Activated CD4-positive, alpha-beta memory T cell treated with anti-CD3 and anti-CD28 coated beads, Interleukin-2, amount 10 ng/mL, durations not matched to agents 7 days and 5 days (primary cell): Measurements from ENCODE around the gene STARD13. TPM values are rescaled to one million over a fixed set of nuclear protein-coding genes. Genes with fewer than 3 reads are reported as not detected.
"Not testable (repeated sequence)": the region's sequence is repeated elsewhere in the genome, so short reads cannot be mapped to it uniquely, and the experiment has no call there.

ENCODE experiments used
- CTCF ChIA-PET: fragments of 350-600 bp; sonication (Branson Sonifier 250); formaldehyde crosslinking; loops from one replicate; lab custom pipeline; 2021; ENCODE audit warnings: antibody characterized with exemption, inconsistent platforms; lab: Charles Lee
- POLR2A ChIA-PET: fragments of 350-600 bp; sonication (Branson Sonifier 250); formaldehyde crosslinking; loops from one replicate; lab custom pipeline; 2021; ENCODE audit warnings: antibody characterized with exemption; lab: Charles Lee
- DNase-seq: peaks from one replicate; pipeline ENCODE4 v3.0.0-alpha.2; 2020
- H3K27ac Mint-ChIP-seq: one replicate; pipeline ENCODE4 v1.8.0; 2021; ENCODE audit warnings: mild to moderate bottlenecking, mixed read lengths
- H3K27me3 Mint-ChIP-seq: one replicate; pipeline ENCODE4 v1.8.0; 2021; ENCODE audit warnings: mixed read lengths
- H3K36me3 Mint-ChIP-seq: one replicate; pipeline ENCODE4 v1.8.0; 2021; ENCODE audit warnings: low read depth, mixed read lengths
- H3K4me1 Mint-ChIP-seq: one replicate; pipeline ENCODE4 v1.8.0; 2021; ENCODE audit warnings: mixed read lengths
- H3K4me3 Mint-ChIP-seq: one replicate; pipeline ENCODE4 v1.8.0; 2021; ENCODE audit warnings: mild to moderate bottlenecking, mixed read lengths
- H3K9me3 Mint-ChIP-seq: one replicate; pipeline ENCODE4 v1.8.0; 2021; ENCODE audit warnings: mixed read lengths
- total RNA-seq, 2 experiments: library from RNA; stranded (reverse); gene quantifications; one replicate each; pipeline ENCODE4 v1.2.3, GENCODE V29; 2021

STARD13 gene
- total RNA-seq, 2 experiments from 2014 or later, result 0.15 to 0.20 TPM

- DNase-seq, result no peak
- POLR2A ChIA-PET, result no interaction called here
- Mint-ChIP-seq H3K27ac (no peak overlapping the region), H3K27me3 (peaks cover 17% of the 10 kb centered on the region), H3K9me3 (no peaks in the 10 kb centered on the region), H3K36me3 (no peaks in the 10 kb centered on the region), H3K4me1 (no peaks in the 10 kb centered on the region), H3K4me3 (no peak overlapping the region)
- CTCF ChIA-PET, result no interaction called here
Measured at GRCh38 chr13:33174491-33174890, 111.1 kb downstream of the STARD13 start.

- no peak overlapping the region for H3K4me3 Mint-ChIP-seq
- POLR2A ChIA-PET, result no interaction called here
Measured at GRCh38 chr13:33172911-33173310, 112.6 kb downstream of the STARD13 start.

GRCh38 chr13:33172400-33172799 lies 113.2 kb downstream of the STARD13 start:
- H3K36me3 Mint-ChIP-seq, result no peaks in the 10 kb centered on the region
- no peaks in the 10 kb centered on the region for H3K4me1 Mint-ChIP-seq
- H3K4me3 Mint-ChIP-seq, result no peak overlapping the region
- ChIA-PET POLR2A (no interaction called here), CTCF (no interaction called here)
- no peaks in the 10 kb centered on the region for H3K9me3 Mint-ChIP-seq
- no peak for DNase-seq
- peaks cover 19% of the 10 kb centered on the region for H3K27me3 Mint-ChIP-seq
- no peak overlapping the region for H3K27ac Mint-ChIP-seq

More at GRCh38 chr13:33172911-33173310, 112.6 kb downstream of the STARD13 start:
- Mint-ChIP-seq H3K9me3 (no peaks in the 10 kb centered on the region), H3K4me1 (no peaks in the 10 kb centered on the region), H3K27me3 (peaks cover 19% of the 10 kb centered on the region), H3K36me3 (no peaks in the 10 kb centered on the region), H3K27ac (no peak overlapping the region)
- DNase-seq, result no peak
- CTCF ChIA-PET, result no interaction called here

- Mint-ChIP-seq H3K27me3 (peaks cover 14% of the 10 kb centered on the region), H3K27ac (no peak overlapping the region), H3K9me3 (no peaks in the 10 kb centered on the region), H3K4me3 (no peak overlapping the region), H3K4me1 (no peaks in the 10 kb centered on the region), H3K36me3 (no peaks in the 10 kb centered on the region)
- ChIA-PET POLR2A (no interaction called here), CTCF (no interaction called here)
- no peak for DNase-seq
Measured at GRCh38 chr13:33169273-33169980, 116.1 kb downstream of the STARD13 start.

- no peak for DNase-seq
- H3K9me3 Mint-ChIP-seq, result no peaks in the 10 kb centered on the region
- no peaks in the 10 kb centered on the region for H3K36me3 Mint-ChIP-seq
- POLR2A ChIA-PET, result no interaction called here
- no peaks in the 10 kb centered on the region for H3K4me1 Mint-ChIP-seq
- CTCF ChIA-PET, result no interaction called here
- H3K4me3 Mint-ChIP-seq, result no peak overlapping the region
- no peak overlapping the region for H3K27ac Mint-ChIP-seq
- peaks cover 14% of the 10 kb centered on the region for H3K27me3 Mint-ChIP-seq
Measured at GRCh38 chr13:33168321-33168960, 117.1 kb downstream of the STARD13 start.

GRCh38 chr13:33167491-33167890 lies 118.1 kb downstream of the STARD13 start:
- H3K9me3 Mint-ChIP-seq, result peaks cover 4% of the 10 kb centered on the region
- CTCF ChIA-PET, result no interaction called here
- no peak for DNase-seq
- POLR2A ChIA-PET, result no interaction called here
- H3K27me3 Mint-ChIP-seq, result peaks cover 14% of the 10 kb centered on the region
- no peaks in the 10 kb centered on the region for H3K36me3 Mint-ChIP-seq
- H3K4me3 Mint-ChIP-seq, result no peak overlapping the region
- no peaks in the 10 kb centered on the region for H3K4me1 Mint-ChIP-seq
- no peak overlapping the region for H3K27ac Mint-ChIP-seq

- no peaks in the 10 kb centered on the region for H3K4me1 Mint-ChIP-seq
- no peaks in the 10 kb centered on the region for H3K36me3 Mint-ChIP-seq
- H3K4me3 Mint-ChIP-seq, result no peak overlapping the region
- CTCF ChIA-PET, result no interaction called here
- POLR2A ChIA-PET, result no interaction called here
- H3K27me3 Mint-ChIP-seq, result peaks cover 11% of the 10 kb centered on the region
- H3K27ac Mint-ChIP-seq, result no peak overlapping the region
- DNase-seq, result no peak
- peaks cover 10% of the 10 kb centered on the region for H3K9me3 Mint-ChIP-seq
Measured at GRCh38 chr13:33165787-33166186, 119.8 kb downstream of the STARD13 start.

- no peak overlapping the region for H3K27ac Mint-ChIP-seq
- POLR2A ChIA-PET, result no interaction called here
- H3K36me3 Mint-ChIP-seq, result no peaks in the 10 kb centered on the region
- no peaks in the 10 kb centered on the region for H3K4me1 Mint-ChIP-seq
- H3K27me3 Mint-ChIP-seq, result peaks cover 4% of the 10 kb centered on the region
- H3K9me3 Mint-ChIP-seq, result peaks cover 10% of the 10 kb centered on the region
- CTCF ChIA-PET, result no interaction called here
- no peak for DNase-seq
- H3K4me3 Mint-ChIP-seq, result no peak overlapping the region
Measured at GRCh38 chr13:33164331-33164730, 121.2 kb downstream of the STARD13 start.

GRCh38 chr13:33162725-33163124 lies 122.8 kb downstream of the STARD13 start:
- H3K27me3 Mint-ChIP-seq, H3K4me1 Mint-ChIP-seq, H3K36me3 Mint-ChIP-seq, DNase-seq, H3K4me3 Mint-ChIP-seq, H3K9me3 Mint-ChIP-seq, CTCF ChIA-PET, POLR2A ChIA-PET, H3K27ac Mint-ChIP-seq: not testable (repeated sequence)

GRCh38 chr13:33158816-33159215 lies 126.7 kb downstream of the STARD13 start:
- H3K4me1 Mint-ChIP-seq, result no peaks in the 10 kb centered on the region
- peaks cover 10% of the 10 kb centered on the region for H3K9me3 Mint-ChIP-seq
- POLR2A ChIA-PET, result no interaction called here
- H3K27me3 Mint-ChIP-seq, result peaks cover under 1% of the 10 kb centered on the region
- H3K27ac Mint-ChIP-seq, result no peak overlapping the region
- DNase-seq, result no peak
- CTCF ChIA-PET, result no interaction called here
- no peaks in the 10 kb centered on the region for H3K36me3 Mint-ChIP-seq
- H3K4me3 Mint-ChIP-seq, result no peak overlapping the region

GRCh38 chr13:33158271-33158670 lies 127.3 kb downstream of the STARD13 start:
- Mint-ChIP-seq H3K27me3 (no peaks in the 10 kb centered on the region), H3K4me3 (no peak overlapping the region), H3K36me3 (no peaks in the 10 kb centered on the region), H3K4me1 (no peaks in the 10 kb centered on the region), H3K9me3 (peaks cover 10% of the 10 kb centered on the region), H3K27ac (no peak overlapping the region)
- ChIA-PET POLR2A (no interaction called here), CTCF (no interaction called here)
- no peak for DNase-seq

GRCh38 chr13:33154911-33155310 lies 130.6 kb downstream of the STARD13 start:
- Mint-ChIP-seq H3K27ac (no peak overlapping the region), H3K4me1 (no peaks in the 10 kb centered on the region), H3K4me3 (no peak overlapping the region), H3K36me3 (no peaks in the 10 kb centered on the region), H3K27me3 (no peaks in the 10 kb centered on the region), H3K9me3 (no peaks in the 10 kb centered on the region)
- ChIA-PET POLR2A (interaction anchor here (0.7 kb wide), 1 partner anchor 35 kb away, joined by 4 read pairs; no protein-coding TSS in a partner anchor), CTCF (no interaction called here)
- no peak for DNase-seq

- Mint-ChIP-seq H3K36me3 (no peaks in the 10 kb centered on the region), H3K4me3 (no peak overlapping the region), H3K27me3 (no peaks in the 10 kb centered on the region), H3K27ac (no peak overlapping the region), H3K4me1 (no peaks in the 10 kb centered on the region), H3K9me3 (peaks cover 2% of the 10 kb centered on the region)
- CTCF ChIA-PET, result no interaction called here
- DNase-seq, result no peak
- POLR2A ChIA-PET, result no interaction called here
Measured at GRCh38 chr13:33153421-33154404, 131.8 kb downstream of the STARD13 start.
